ENCODE data around the gene AMDHD1.

Gene AMDHD1

GRCh38 chr12:95996034-95996658, 53.0 kb downstream of the AMDHD1 start, which contains the start of gene HAL:
Gene HAL (minus strand): TSS chr12:95996344. CDS start chr12:95995910, 434 bp downstream.
- DNase-seq: peak; percentile 31

- DNase-seq: no peak
These were observed 54.1 kb downstream of the AMDHD1 start for GRCh38 chr12:95997276-95997675.

DNA sequence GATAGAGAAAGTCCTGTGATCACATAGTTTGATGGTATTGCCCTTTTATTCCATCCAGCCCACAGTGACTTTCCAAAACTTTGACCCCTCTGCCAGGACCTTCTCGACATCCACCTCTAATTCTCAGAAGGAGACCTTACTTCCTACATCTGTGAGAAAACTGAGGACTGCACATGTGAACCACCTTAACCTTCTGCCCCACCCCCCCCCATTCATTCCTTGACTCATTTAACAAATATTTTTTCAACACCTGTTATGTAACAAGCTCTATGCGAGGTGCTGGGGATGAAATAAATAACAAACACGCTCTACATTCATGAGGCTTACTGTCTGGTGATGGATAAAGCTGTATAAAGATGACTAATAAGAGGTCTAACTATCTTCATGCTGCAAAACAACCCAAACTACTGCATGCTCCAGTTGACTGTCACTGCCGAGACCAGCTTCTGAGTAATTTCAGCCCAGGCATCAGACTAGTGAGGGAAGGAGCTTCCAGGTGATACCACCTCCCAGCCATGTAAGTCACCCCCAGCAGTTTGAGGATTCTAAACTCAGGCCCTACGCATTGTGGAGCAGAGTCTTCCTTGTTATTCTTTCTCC, 54.9 kb downstream of the AMDHD1 start:
- peak; percentile 77 for DNase-seq

- DNase-seq: peak; percentile 87
These were observed 55.6 kb downstream of the AMDHD1 start for GRCh38 chr12:95998611-95999286.

DNA sequence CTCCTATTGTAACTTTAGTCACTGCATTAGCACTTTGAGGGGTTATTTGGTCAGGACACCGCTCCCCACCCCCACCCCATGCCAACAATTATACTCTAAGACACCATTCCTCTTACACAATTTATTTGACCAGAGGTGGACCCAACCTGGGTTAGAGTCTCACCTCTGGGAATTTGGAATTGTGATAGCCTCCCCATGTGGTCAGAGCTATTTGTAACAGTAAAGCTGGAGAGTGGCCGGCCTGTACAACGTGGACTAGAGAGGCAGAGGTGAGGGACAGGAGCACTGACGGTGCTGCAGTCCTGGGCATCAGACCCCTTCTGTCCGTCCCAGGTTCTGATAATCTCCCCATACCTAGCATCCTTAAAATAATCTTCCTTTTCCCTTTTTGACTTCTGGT, 56.4 kb downstream of the AMDHD1 start:
- no peak for DNase-seq

DNA sequence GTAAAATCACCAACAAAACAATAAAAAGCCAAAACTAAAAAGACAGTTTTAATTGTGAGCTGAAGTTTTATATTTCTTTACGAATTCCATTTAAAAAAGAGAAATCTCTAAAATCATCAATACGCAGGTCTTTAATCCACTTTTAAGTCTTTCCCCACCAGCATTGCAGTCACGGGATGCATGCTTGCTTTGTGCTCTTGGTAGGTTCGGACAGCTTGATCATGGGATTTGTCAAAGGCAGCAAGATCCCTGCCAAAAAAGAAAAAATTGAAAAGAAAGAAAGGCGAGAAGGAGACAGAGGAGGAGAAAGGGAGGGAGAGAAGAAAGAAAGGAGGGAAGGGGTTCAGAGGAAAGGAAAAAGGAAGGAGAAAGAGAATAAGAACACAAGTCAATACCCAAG, 57.7 kb downstream of the AMDHD1 start:
- DNase-seq: no peak

DNA sequence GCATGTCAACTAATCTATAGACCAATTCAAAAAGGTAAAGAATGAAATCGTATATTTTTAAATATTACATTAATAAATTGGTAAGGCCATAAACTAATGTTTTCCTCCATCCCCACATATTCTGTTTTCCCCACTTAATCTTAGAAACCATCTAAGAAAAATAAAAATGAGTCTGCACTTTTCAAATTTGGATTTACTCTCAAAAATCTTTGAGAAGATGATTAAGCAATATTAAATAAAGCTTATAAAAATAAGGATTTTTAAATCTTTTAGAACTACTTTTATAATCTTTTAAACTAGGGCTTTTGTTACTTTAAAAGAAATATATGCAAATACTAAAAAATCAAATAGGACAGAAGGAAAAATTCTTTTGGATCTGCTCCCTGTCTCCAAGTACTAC, 63.6 kb downstream of the AMDHD1 start:
- no peak for DNase-seq

- DNase-seq: no peak
These were observed 64.6 kb downstream of the AMDHD1 start for GRCh38 chr12:96007729-96008128.

DNA sequence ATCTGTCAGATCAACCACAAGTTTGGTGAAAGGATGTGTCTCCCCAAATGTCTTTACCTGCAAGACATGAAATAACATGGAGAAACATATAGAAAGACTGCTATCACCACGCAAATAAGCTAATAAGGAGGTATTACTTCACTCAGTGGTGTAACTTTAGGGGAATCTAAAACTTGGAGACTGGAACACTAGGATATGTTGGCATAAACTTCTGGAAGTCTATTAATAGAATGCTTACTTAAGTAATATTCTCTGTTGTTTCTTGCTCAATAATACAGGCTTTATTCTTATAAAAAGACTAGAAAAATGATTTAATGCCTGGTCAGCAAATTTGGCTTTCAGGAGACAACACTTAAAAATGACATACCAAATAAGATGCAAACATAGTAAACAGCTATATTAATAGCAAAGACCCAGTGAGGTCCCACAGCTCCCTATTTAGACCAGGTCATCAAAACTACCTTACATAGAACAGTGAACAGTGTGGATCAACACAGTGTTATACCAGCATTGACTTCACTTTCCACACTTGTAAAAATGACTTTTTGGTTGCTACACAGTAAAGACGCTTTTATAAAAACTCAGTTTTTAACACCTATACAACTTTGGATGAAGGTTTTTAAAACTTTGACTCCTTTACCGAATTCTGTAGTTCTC, 71.9 kb downstream of the AMDHD1 start:
- DNase-seq: no peak

DNA sequence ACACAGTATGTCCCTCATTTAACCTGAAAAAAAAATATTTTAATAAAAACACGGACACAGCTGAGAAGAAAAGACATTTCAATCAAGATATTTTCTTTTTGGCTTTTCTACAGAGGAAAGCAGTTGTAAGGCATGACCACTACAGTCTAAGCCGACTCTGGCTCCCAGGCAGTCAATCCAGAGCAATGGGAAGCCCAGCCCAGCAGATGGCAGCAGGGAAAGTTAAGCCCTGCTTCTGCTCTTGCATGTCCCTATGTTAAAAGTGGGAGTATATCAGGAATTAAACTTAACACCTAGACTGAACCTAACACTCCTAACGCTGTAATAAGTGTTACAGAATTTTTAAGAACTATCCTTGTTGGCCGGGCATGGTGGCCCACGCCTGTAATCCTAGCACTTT, 72.5 kb downstream of the AMDHD1 start:
- DNase-seq: no peak
